GM23338 (cell line): ENCODE measurements around the gene LLGL1. TPM values are rescaled to one million over a fixed set of nuclear protein-coding genes. Genes with fewer than 3 reads are reported as not detected.

Source experiments
- CREB1 ChIP-seq: fragments of 250-450 bp; sonication (Bioruptor Pico); IDR thresholded peaks from 2 replicates; pipeline ENCODE4 v1.5.0; 2020; ENCODE audit warnings: low read depth, mild to moderate bottlenecking, moderate library complexity
- EZH2 ChIP-seq: fragments of 200-600 bp; sonication (generic); IDR thresholded peaks from one replicate; pipeline ENCODE4 v1.8.0; 2017; ENCODE audit warnings: antibody characterized with exemption, mild to moderate bottlenecking, low read depth; ENCODE audit not compliant: unreplicated experiment
- EZH2phosphoT487 ChIP-seq: fragments of 200-600 bp; sonication (generic); IDR thresholded peaks from one replicate; pipeline ENCODE4 v1.8.1; 2018; ENCODE audit warnings: antibody characterized with exemption; ENCODE audit not compliant: unreplicated experiment
- JUNB ChIP-seq: IDR thresholded peaks from one replicate; pipeline ENCODE4 v1.6.1; 2016; ENCODE audit warnings: antibody characterized with exemption; ENCODE audit not compliant: unreplicated experiment
- NANOG ChIP-seq: IDR thresholded peaks from 2 replicates; pipeline ENCODE4 v1.6.1; 2016; ENCODE audit warnings: antibody characterized with exemption, borderline replicate concordance
- POLR2AphosphoS5 ChIP-seq: IDR thresholded peaks from 2 replicates; pipeline ENCODE4 v1.6.1; 2016; ENCODE audit warnings: antibody characterized with exemption, low read depth
- ZNF462 ChIP-seq: fragments of 250-450 bp; sonication (Bioruptor Pico); IDR thresholded peaks from 2 replicates; pipeline ENCODE4 v1.5.0; 2020; ENCODE audit warnings: mild to moderate bottlenecking, moderate library complexity
- polyA plus RNA-seq: library from polyadenylated mRNA; unstranded; fragments of >200 nt; fragmentation: Nextera tagmentation; extraction: Ambion mirVana; gene quantifications from 2 replicates; pipeline ENCODE4 v1.2.1, GENCODE V29; 2016
- total RNA-seq: library from RNA; depleted of rRNA; stranded (reverse); fragments of >200 nt; shearing (Covaris generic); gene quantifications from 2 replicates; pipeline ENCODE4 v1.2.3, GENCODE V29; 2014
- TF ChIP-seq, protein P1 (sequence below), 2 experiments: fragments of 200-600 bp in 1 of 2; sonication (generic) in 1 of 2; conservative IDR thresholded peaks; 2 replicates each; pipeline versions ENCODE4 v1.5.1 to v1.6.1; 2016 to 2017; ENCODE audit warnings: antibody characterized with exemption in 2 of 2, low read depth in 2 of 2, mild to moderate bottlenecking in 2 of 2, moderate library complexity in 1 of 2

The LLGL1 gene
- total and polyA plus RNA-seq, 2 experiments from 2014 or later, result 5.9 to 129 TPM

GRCh38 chr17:18267927-18268711 is 42.7 kb downstream of the LLGL1 start (continued):
- TF ChIP-seq ZNF462 (CRISPR knock-in tag) (no peak), EZH2 (no peak), NANOG (no peak), JUNB (no peak), POLR2AphosphoS5 (no peak), EZH2phosphoT487 (no peak), CREB1 (CRISPR knock-in tag) (no peak)
- TF ChIP-seq, protein P1, sequence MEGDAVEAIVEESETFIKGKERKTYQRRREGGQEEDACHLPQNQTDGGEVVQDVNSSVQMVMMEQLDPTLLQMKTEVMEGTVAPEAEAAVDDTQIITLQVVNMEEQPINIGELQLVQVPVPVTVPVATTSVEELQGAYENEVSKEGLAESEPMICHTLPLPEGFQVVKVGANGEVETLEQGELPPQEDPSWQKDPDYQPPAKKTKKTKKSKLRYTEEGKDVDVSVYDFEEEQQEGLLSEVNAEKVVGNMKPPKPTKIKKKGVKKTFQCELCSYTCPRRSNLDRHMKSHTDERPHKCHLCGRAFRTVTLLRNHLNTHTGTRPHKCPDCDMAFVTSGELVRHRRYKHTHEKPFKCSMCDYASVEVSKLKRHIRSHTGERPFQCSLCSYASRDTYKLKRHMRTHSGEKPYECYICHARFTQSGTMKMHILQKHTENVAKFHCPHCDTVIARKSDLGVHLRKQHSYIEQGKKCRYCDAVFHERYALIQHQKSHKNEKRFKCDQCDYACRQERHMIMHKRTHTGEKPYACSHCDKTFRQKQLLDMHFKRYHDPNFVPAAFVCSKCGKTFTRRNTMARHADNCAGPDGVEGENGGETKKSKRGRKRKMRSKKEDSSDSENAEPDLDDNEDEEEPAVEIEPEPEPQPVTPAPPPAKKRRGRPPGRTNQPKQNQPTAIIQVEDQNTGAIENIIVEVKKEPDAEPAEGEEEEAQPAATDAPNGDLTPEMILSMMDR (conservative IDR thresholded peaks at IDR 0.05; ENCODE audit: low read depth in 2 of 2), result no peak
